Subcutaneous adipose tissue (tissue), 4 donors: ENCODE measurements around the gene KCNA3. TPM values are rescaled to one million over a fixed set of nuclear protein-coding genes. Genes with fewer than 3 reads are reported as not detected.

Experiments used
- total RNA-seq, 4 donors: library from RNA; depleted of rRNA; stranded (reverse); fragments of >200 nt; gene quantifications; one replicate each; pipeline ENCODE4 v1.1.0, GENCODE V29; 2016
- TF ChIP-seq, protein P1 (sequence below): fragments of 450-650 bp; IDR thresholded peaks from one replicate; pipeline ENCODE4 v1.5.1; 2016; ENCODE audit warnings: low read depth, mild to moderate bottlenecking, control low read depth, antibody characterized with exemption, moderate library complexity

The KCNA3 gene
- total RNA-seq, 4 donors from 2014 or later = 0.38 to 2.2 (median 1.4) TPM

DNA sequence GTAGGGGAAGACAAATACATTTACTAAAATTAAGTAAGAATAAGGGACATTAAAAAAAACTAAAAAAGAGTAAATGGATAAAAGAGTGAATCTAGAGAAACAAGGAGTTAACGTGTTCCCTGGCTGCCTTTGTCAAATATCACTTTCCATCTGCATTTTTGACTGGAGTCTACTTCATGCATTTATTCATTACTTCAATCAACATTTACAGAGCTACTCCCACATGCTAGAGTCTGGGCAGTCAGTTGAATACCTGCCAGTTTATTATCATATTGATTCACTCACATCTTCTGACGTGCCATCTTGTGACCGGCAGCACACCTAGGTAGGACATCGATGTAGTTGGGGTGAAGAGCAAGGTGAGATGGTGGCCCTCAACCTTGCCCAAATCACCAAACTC is 35.6 kb upstream of the KCNA3 start:
- TF ChIP-seq, protein P1, sequence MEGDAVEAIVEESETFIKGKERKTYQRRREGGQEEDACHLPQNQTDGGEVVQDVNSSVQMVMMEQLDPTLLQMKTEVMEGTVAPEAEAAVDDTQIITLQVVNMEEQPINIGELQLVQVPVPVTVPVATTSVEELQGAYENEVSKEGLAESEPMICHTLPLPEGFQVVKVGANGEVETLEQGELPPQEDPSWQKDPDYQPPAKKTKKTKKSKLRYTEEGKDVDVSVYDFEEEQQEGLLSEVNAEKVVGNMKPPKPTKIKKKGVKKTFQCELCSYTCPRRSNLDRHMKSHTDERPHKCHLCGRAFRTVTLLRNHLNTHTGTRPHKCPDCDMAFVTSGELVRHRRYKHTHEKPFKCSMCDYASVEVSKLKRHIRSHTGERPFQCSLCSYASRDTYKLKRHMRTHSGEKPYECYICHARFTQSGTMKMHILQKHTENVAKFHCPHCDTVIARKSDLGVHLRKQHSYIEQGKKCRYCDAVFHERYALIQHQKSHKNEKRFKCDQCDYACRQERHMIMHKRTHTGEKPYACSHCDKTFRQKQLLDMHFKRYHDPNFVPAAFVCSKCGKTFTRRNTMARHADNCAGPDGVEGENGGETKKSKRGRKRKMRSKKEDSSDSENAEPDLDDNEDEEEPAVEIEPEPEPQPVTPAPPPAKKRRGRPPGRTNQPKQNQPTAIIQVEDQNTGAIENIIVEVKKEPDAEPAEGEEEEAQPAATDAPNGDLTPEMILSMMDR = no peak

GRCh38 chr1:110708974-110709440 is 34.3 kb upstream of the KCNA3 start:
- TF ChIP-seq, protein P1 = no peak

GRCh38 chr1:110707232-110707631 is 32.5 kb upstream of the KCNA3 start:
- TF ChIP-seq, protein P1 = no peak

DNA sequence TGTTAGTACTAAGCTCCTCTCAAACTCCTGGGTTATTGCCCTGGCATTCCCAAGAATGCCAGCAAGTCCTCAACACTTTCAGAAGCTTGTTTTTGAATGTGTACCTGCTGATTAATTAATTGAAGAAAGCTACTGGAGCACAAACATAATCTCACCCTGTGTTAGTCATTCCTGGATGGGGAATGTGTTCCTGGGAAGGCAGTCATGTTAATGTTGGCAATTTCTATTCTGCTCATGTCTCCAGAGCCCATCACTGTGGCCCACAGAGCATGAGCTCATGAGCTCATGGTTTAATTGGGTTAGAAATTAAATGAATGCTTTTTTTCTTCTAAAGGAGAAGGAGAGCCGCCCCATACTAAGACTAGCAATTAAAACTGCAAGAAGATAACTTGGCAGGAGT is 31.9 kb upstream of the KCNA3 start:
- TF ChIP-seq, protein P1 = no peak

DNA sequence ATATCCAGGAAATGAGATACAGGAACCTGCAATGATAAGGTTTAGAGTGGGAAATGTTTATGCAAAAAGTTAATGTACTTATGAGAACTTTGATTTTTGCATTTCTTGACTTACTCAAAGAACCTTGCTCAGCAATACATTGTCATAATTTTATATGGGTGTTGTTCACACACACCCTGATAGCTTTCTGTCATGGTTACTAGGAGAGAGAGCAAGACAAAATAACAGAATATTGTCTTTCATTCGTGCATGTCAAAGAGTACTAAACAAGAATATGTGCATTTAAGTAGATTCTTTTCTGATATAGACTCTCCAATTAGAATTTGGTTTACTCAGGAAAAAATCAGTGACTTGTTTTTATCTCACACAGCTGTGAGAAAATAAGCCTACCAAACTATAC is 27.5 kb upstream of the KCNA3 start:
- TF ChIP-seq, protein P1 = no peak

GRCh38 chr1:110700767-110701166 is 26.0 kb upstream of the KCNA3 start:
- TF ChIP-seq, protein P1 = no peak

GRCh38 chr1:110697606-110698005 is 22.9 kb upstream of the KCNA3 start:
- TF ChIP-seq, protein P1 = no peak

DNA sequence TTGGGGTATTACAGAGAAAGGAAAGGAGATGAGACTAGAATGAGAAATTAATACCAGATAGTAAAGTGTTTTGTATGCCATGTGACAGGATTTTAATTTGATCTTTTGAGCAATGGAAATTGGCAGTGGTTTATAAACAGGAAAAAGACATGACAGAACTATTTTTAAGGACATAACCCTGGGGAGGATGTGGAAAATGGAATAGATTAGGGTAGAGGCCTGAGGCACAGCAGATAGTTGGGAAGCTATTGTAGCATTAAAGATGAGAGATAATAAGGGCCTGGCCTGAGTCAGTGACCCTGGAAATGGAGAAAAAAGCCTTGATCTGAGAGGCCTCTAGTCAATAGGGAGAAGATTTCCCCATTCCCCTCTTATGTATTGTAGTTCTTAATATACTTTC is 22.1 kb upstream of the KCNA3 start:
- TF ChIP-seq, protein P1 = no peak
